Adrenal gland (tissue), 12 donors: ENCODE results near the gene GLB1L. TPM values are rescaled to one million over a fixed set of nuclear protein-coding genes. Genes with fewer than 3 reads are reported as not detected.

Source experiments
- DNase-seq, 7 donors: peaks; one replicate each; pipeline ENCODE4 v3.0.0-alpha.2; 2019 to 2020
- H3K27ac ChIP-seq, 5 donors: fragments of 200-600 bp; sonication (generic) in 4 of 5; 1 replicate in 3 of 5; 2 replicates in 2 of 5; pipeline versions ENCODE4 v1.5.1 to v1.8.0; 2016 to 2020; ENCODE audit warnings: mild to moderate bottlenecking in 1 of 5
- H3K27me3 ChIP-seq: fragments of 200-600 bp; 2 replicates; pipeline ENCODE4 v1.8.0; 2021
- H3K36me3 ChIP-seq, 2 donors: fragments of 200-600 bp; replicated peaks in 1 of 2; 1 replicate in 1 of 2; 2 replicates in 1 of 2; pipeline versions ENCODE4 v1.5.1 to v1.8.0; 2018 to 2022
- H3K4me1 ChIP-seq, 2 donors: fragments of 200-600 bp; replicated peaks in 1 of 2; 1 replicate in 1 of 2; 2 replicates in 1 of 2; pipeline versions ENCODE4 v1.5.1 to v1.8.0; 2018 to 2021
- H3K4me3 ChIP-seq, 4 donors: fragments of 200-600 bp; sonication (generic) in 3 of 4; one replicate each; pipeline ENCODE4 v1.5.1; 2016 to 2018
- H3K9me3 ChIP-seq, 3 donors: fragments of 200-600 bp; sonication (generic) in 1 of 3; replicated peaks in 1 of 3; 1 replicate in 2 of 3; 2 replicates in 1 of 3; pipeline versions ENCODE4 v1.5.1 to v1.8.0; 2016 to 2021
- POLR2A ChIP-seq, 2 donors: fragments of 450-650 bp; IDR thresholded peaks; one replicate each; pipeline ENCODE4 v1.6.1; 2017; ENCODE audit warnings: antibody characterized with exemption in 2 of 2, mild to moderate bottlenecking in 2 of 2, moderate library complexity in 1 of 2
- WGBS, 4 donors: extraction: QIAGEN DNeasy Blood & Tissue Kit in 2 of 4; methylation state at CpG; one replicate each; pipeline versions ENCODE4 v1.1.5 to v1.1.7; 2013 to 2017; 5-methylcytosine and 5-hydroxymethylcytosine counted together
- intact Hi-C, 2 donors: fragments of 100-400 bp; cut with DNase I; formaldehyde crosslinking; loops; one replicate each; pipeline versions ENCODE4 v1.14.1 to v1.15.0; 2022 to 2023
- polyA plus RNA-seq, 3 donors: library from polyadenylated mRNA; stranded (reverse); fragments of 200-250 nt in 2 of 3; fragments of 350-450 nt in 1 of 3; fragmentation: Illumina TruSeq in 1 of 3; extraction: RNeasy Lipid Tissue Mini Kit (QIAGEN cat#74804) in 1 of 3; gene quantifications; one replicate each; pipeline ENCODE4 v1.2.3, GENCODE V29; 2013 to 2014
- total RNA-seq, 9 donors: library from RNA; depleted of rRNA in 4 of 9; stranded (reverse); fragments of >200 nt in 4 of 9; fragments of 120-200 nt in 1 of 9; fragmentation: NEBNext Ultra II Directional in 1 of 9; extraction: Animal tissue kit (Norgen Biotek cat#: 25700) in 1 of 9; gene quantifications; one replicate each; pipeline versions ENCODE4 v1.1.0 to v1.2.4, GENCODE V29; 2013 to 2023
- TF ChIP-seq, protein P1 (sequence below), 6 experiments: fragments of 450-650 bp in 4 of 6; fragments of 200-600 bp in 2 of 6; sonication (generic) in 1 of 6; IDR thresholded peaks; 1 replicate in 5 of 6; 2 replicates in 1 of 6; pipeline versions ENCODE4 v1.5.1 to v1.8.0; 2016 to 2021; ENCODE audit warnings: antibody characterized with exemption in 6 of 6, mild to moderate bottlenecking in 2 of 6, moderate library complexity in 1 of 6
- donor health status: healthy with polysubstance abuse.
- donor health status: Bipolar disorder and iron deficiency.
- donor health status: DM: yes; HTN: yes; CAD: no.
- donor health status: DM: no; HTN: no; CAD: no.
- donor health status: DM: no; HTN: no; CAD: no.
- donor health status: DM: yes; HTN: yes; CAD: no.

The GLB1L gene
- total and polyA plus RNA-seq, 12 donors: 6.3 to 25.0 (median 14.5) TPM

GRCh38 chr2:219218217-219218731, 27.0 kb downstream of the GLB1L start:
- DNase-seq: peak; percentile 66 to 85 (median 80)
- H3K27me3 ChIP-seq: no peaks in the 10 kb centered on the region
- H3K4me1 ChIP-seq: peaks cover 23 to 30% of the 10 kb centered on the region in 2 donors
- WGBS, 4 donors: 0 to 1% (median 1%) methylated on average over 16 to 37 of the region's 37 CpGs
- no peaks in the 10 kb centered on the region for H3K9me3 ChIP-seq
- H3K27ac ChIP-seq: peak overlapping the region; percentile 82 to 97 (median 92)
- intact Hi-C loops: loop anchor here in 1 of 2 donors (10.0 kb wide), 1 partner anchor 53 kb away; the partner anchor contains the start of gene NHEJ1
- H3K4me3 ChIP-seq: peak overlapping the region in 2 of 4 donors; percentile 46 to 69
- peaks cover 0 to 60% of the 10 kb centered on the region in 2 donors for H3K36me3 ChIP-seq
- peak; percentile 8 to 38 for TF ChIP-seq POLR2A (IDR thresholded peaks at IDR 0.05)
- TF ChIP-seq, protein P1, sequence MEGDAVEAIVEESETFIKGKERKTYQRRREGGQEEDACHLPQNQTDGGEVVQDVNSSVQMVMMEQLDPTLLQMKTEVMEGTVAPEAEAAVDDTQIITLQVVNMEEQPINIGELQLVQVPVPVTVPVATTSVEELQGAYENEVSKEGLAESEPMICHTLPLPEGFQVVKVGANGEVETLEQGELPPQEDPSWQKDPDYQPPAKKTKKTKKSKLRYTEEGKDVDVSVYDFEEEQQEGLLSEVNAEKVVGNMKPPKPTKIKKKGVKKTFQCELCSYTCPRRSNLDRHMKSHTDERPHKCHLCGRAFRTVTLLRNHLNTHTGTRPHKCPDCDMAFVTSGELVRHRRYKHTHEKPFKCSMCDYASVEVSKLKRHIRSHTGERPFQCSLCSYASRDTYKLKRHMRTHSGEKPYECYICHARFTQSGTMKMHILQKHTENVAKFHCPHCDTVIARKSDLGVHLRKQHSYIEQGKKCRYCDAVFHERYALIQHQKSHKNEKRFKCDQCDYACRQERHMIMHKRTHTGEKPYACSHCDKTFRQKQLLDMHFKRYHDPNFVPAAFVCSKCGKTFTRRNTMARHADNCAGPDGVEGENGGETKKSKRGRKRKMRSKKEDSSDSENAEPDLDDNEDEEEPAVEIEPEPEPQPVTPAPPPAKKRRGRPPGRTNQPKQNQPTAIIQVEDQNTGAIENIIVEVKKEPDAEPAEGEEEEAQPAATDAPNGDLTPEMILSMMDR (IDR thresholded peaks at IDR 0.05): peak in 1 of 6 experiments; percentile 9

DNA sequence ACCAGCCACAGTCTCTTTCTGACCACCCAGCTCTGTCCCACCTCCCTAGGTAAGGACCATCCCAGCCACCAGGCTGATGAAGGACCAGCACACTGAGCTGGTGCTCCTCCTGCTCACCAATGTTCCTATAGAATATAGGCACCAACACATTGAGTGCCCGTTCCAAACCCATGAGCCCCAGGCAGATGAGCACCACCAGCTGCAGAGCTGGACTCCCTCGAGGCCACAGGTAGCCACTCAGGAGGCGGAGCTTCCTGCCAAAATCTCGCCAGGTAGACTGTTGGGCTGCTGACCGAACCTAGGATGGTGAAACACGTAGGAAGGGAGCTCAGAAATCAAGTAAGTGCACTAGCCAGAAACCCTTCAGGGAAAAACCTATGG, 28.7 kb downstream of the GLB1L start:
- no peaks in the 10 kb centered on the region for H3K9me3 ChIP-seq
- peak overlapping the region in 2 of 5 donors; percentile 8 to 97 for H3K27ac ChIP-seq
- H3K27me3 ChIP-seq: no peaks in the 10 kb centered on the region
- 83 to 92% (median 90%) methylated on average over 2 to 6 of the region's 6 CpGs for WGBS, 4 donors
- TF ChIP-seq, protein P1 (IDR thresholded peaks at IDR 0.05): no peak
- no peak for TF ChIP-seq POLR2A (IDR thresholded peaks at IDR 0.05)
- H3K4me1 ChIP-seq: peaks cover 23 to 30% of the 10 kb centered on the region in 2 donors
- H3K36me3 ChIP-seq: peaks cover 0 to 57% of the 10 kb centered on the region in 2 donors
- DNase-seq: no peak
- H3K4me3 ChIP-seq: no peak overlapping the region
- intact Hi-C loops: loop anchor here in 1 of 2 donors (10.0 kb wide), 1 partner anchor 52 kb away; the partner anchor contains the start of gene NHEJ1

GRCh38 chr2:219215871-219216534, 29.2 kb downstream of the GLB1L start:
- no peak overlapping the region for H3K4me3 ChIP-seq
- TF ChIP-seq, protein P1 (IDR thresholded peaks at IDR 0.05): no peak
- TF ChIP-seq POLR2A (IDR thresholded peaks at IDR 0.05): no peak
- intact Hi-C loops: loop anchor here in 1 of 2 donors (10.0 kb wide), 1 partner anchor 51 kb away; the partner anchor contains the start of gene NHEJ1
- H3K36me3 ChIP-seq: peaks cover 0 to 52% of the 10 kb centered on the region in 2 donors
- H3K4me1 ChIP-seq: peaks cover 23 to 30% of the 10 kb centered on the region in 2 donors
- peak overlapping the region in 1 of 5 donors; percentile 8 for H3K27ac ChIP-seq
- no peaks in the 10 kb centered on the region for H3K9me3 ChIP-seq
- 90 to 94% (median 93%) methylated on average over 20 to 27 of the region's 27 CpGs for WGBS, 4 donors
- H3K27me3 ChIP-seq: no peaks in the 10 kb centered on the region
- no peak for DNase-seq

DNA sequence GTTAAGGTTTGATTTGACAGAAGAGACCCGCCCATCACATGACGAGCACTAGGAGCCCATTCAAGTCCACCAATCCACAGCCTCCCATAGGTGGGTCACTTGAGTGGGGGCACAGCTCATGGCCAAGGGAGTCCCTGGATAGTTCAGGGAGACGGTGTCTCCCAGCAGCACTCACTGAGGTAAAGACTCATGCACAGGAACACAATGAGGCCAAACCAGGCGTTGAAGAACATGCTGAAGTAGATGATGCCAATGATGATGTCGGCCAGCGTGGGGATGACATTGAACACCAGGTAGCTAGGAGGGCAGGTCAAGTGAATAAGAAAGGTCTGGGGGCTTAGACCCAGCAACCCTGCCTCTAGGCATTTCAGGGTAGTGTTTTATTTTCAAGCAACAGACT, 30.5 kb downstream of the GLB1L start:
- 91 to 96% (median 92%) methylated on average over 6 of the region's 6 CpGs for WGBS, 4 donors
- H3K9me3 ChIP-seq: no peaks in the 10 kb centered on the region
- no peak overlapping the region for H3K4me3 ChIP-seq
- H3K4me1 ChIP-seq: peaks cover 23 to 30% of the 10 kb centered on the region in 2 donors
- H3K27ac ChIP-seq: no peak overlapping the region
- TF ChIP-seq, protein P1 (IDR thresholded peaks at IDR 0.05): no peak
- TF ChIP-seq POLR2A (IDR thresholded peaks at IDR 0.05): no peak
- intact Hi-C loops: loop anchor here (5.0 to 10.0 kb wide), 2 partner anchors 42 to 50 kb away; partner anchors contain the start of genes NHEJ1 (in 1 of the 2) and SLC23A3 (in 1 of the 2)
- no peaks in the 10 kb centered on the region for H3K27me3 ChIP-seq
- DNase-seq: no peak
- peaks cover 0 to 50% of the 10 kb centered on the region in 2 donors for H3K36me3 ChIP-seq
